ENCODE results near the gene SOWAHD.
"Not testable (repeated sequence)": the region's sequence is repeated elsewhere in the genome, so short reads cannot be mapped to it uniquely, and the experiment has no call there.

The SOWAHD gene

DNA sequence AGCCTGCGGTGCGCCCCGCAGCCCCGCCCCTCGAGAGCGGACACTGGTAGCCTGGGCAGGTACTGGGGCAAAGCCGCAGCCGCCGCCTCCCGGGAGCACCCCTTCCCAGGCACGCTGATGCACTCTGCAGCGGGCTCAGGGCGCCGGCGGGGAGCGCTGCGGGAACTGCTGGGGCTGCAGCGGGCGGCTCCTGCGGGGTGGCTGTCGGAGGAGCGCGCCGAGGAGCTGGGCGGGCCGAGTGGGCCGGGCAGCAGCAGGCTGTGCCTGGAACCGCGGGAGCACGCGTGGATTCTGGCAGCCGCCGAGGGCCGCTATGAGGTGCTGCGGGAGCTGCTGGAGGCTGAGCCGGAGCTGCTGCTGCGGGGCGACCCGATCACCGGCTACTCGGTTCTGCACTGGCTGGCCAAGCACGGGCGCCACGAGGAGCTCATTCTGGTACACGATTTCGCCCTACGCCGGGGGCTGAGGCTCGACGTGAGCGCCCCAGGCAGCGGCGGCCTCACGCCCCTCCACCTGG is 401 bp downstream of the SOWAHD start:
- no peak for DNase-seq (ENCODE audit: low read depth in 2 of 2)

DNA sequence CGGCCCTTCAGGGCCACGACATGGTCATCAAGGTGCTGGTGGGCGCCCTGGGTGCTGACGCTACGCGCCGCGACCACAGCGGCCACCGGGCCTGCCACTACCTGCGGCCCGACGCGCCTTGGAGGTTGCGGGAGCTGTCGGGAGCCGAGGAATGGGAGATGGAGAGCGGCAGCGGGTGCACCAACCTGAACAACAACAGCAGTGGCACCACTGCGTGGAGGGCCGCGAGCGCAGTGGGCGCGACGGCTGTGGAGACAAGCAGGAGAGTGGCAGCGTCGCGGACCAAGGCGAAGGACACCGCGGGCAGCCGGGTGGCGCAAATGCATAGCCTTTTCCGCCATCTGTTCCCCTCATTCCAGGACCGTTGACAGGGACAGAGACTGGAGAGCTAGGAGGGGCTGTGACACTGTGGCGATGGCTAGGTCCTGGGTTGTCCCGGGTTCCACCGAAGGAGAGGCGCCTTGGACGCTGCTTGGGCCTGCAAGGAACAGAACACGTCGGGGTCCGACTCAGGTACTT is 919 bp downstream of the SOWAHD start:
- no peak for DNase-seq (ENCODE audit: low read depth in 2 of 2)

DNA sequence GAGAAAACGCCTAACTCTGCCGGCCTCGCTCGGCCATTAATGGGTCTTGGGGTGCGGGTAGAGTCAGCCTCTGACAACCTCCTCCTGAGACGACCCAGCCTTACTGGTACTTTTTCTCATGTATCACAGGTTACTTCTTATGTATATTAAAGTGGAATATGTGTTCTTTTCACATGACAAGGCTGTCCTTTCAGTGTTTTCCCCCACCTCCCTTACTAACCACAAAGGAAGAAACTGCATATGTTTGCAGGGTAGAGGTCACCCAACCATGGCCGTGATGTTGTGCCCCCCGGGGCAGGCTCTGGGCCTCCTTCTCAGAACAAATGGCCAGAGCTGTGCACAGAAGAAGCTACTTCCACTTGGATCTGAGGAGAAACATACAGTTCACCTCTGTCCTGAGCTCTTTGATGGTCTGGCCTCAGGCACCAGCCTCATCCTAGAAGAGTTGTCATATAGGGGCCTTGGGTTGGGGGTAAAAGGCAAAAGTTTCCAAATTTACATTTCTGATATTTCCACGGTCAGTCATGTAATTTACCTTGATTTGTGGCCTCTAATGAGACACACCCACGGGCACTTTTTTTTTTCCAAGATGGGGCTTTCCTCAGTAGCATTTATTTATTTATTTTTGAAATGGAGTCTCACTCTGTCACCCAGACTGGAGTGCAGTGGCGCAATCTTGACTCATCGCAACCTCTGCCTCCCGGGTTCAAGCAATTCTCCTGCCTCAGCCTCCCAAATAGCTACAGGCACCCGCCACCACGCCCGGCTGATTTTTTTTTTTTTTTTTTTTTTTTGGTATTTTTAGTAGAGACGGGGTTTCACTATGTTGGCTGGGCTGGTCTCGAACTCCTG is 1.9 kb downstream of the SOWAHD start:
- no peak for DNase-seq (ENCODE audit: low read depth in 2 of 2)

DNA sequence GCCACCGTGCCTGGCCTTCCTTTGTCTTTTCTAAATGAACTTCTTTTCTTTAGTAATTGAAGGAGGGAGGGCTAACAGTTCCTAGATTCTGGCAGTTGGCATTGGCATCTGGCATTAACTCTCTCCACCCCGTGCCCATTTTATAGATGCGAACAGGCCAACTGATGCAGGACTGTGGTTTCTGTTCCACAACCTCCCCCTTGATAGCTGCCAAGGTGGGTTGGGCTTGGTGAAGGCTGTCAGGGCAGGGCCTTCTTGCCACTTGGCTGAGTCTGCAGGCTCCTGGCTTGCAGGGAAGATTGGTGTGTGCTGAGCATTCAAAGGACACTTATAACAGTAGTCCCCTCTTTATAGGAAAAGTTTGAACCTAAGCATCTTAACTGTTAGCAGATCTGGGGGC is 4.3 kb downstream of the SOWAHD start:
- no peak for DNase-seq (ENCODE audit: low read depth in 2 of 2)

DNA sequence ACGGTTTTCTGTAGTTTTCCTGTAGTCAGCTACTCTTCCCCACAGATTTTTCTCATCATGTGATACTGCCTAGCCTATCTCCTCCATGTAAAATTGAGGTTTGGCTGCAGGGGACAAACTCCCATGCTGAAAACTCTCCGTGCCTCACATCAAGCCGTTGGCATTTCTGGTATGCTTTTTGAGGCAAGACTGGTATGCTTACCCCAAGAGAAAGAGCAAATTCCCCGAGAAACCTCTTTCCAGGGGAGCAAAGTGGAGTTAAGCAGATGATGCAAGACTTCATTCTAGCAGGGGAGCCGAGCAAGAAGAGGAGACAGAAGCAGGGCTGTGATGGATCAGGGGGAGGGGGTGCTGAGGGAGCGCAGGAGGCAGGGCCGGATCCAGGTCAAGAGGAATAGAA is 4.8 kb downstream of the SOWAHD start:
- no peak for DNase-seq (ENCODE audit: low read depth in 2 of 2)

DNA sequence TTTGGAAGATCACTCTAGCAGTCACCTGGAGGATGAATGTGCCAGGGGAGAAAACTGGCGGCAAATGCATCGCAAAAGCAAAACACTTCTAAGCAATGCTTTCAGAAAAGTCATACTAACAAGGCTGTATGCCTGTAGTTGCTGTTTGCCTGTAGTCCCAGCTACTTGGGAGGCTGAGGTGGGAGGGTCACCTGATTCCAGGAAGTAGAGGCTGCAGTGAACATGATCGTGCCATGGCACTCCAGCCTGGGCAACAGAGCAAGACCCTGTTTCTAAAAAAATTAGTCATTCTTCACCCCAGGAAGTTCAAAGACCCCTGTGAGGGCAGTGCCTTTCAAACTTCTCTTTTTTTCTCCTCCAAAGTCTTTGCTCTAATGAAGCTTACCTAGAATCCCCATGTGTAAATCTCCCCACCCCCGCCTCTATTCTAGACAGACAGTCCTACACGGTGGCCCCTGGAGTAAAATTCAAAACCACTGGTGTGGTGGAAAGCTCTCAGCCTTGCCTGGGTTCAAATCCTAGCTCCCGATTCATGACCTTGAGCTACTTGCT is 5.5 kb downstream of the SOWAHD start:
- no peak for DNase-seq (ENCODE audit: low read depth in 2 of 2)

DNA sequence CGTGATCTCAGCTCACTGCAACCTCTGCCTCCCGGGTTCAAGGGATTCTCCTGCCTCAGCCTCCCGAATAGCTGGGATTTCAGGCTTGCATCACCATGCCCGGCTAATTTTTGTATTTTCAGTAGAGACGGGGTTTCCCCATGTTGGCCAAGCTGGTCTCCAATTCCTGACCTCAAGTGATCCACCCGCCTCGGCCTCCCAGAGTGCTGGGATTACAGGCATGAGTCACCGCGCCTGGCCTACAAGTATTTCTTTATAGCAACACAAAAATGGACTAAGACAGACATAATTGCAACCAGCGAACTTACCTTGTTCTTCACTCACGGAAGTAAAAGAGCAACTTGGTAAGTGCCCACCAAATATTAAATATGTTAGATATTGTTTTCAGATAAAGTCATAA is 10.0 kb downstream of the SOWAHD start:
- not testable (repeated sequence) for DNase-seq (ENCODE audit: low read depth in 2 of 2)

DNA sequence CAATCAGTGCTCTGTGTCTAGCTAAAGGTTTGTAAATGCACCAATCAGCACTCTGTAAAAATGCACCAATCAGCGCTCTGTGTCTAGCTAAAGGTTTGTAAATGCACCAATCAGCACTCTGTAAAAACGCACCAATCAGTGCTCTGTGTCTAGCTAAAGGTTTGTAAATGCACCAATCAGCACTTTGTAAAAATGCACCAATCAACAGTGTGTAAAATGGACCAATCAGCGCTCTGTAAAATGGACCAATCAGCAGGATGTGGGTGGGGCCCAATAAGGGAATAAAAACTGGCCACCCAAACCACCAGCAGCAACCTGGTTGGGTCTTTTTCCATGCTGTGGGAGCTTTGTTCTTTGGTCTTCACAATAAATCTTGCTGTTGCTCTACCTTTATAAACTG is 11.0 kb downstream of the SOWAHD start:
- not testable (repeated sequence) for DNase-seq (ENCODE audit: low read depth in 2 of 2)

DNA sequence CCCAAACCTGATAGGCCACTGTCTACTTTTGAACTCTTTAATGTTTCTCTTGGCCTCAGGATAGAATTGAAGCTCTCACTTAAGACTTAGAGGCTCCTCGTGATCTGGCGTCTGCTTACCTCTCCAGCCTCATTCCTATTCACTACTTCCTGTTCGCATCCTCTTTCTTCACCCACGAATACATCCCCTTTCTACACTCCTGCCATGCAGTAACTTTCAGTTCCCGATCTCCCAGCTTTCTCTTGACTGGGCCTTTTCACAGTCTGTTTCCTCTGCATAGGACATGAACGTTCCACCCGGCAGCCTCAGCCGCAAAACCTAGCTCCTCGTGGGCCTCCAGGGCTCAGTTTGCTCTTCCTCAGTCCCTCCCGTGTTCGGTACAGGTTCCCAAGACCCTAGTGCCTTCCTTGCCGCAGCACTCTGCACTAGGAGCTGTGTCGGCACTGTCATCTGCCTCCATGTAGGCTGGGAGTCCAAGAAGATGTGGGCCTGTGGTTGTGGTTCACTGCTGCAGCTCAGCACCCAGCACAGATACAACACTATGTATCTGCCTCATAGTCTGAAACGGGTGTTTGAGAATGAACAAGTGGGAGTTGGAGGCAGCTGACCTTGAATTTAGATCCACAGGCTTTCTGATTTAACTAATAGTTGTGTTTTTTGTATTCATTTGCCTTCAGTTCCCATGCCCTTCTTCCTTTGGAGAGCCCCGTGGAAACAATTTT is 17.3 kb downstream of the SOWAHD start:
- no peak for DNase-seq (ENCODE audit: low read depth in 2 of 2)

DNA sequence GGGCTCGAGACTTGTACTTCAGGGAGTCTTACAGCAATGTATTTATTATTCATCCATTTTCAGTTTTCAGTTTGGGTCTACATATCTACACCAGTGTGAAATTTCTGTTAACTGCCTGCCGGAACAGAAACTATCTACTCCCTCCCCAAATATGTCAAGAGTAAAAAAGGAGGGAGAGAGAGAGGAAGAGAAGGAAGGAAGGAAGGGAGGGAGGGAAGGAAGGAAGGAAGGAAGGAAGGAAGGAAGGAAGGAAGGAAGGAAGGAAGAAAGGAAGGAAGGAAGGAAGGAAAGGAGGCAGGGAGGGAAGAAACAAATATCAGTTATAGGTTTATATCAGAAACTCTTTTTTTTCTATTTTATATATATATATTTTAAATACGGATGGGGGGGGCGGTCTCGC is 20.4 kb downstream of the SOWAHD start:
- DNase-seq (ENCODE audit: low read depth in 2 of 2): no peak

DNA sequence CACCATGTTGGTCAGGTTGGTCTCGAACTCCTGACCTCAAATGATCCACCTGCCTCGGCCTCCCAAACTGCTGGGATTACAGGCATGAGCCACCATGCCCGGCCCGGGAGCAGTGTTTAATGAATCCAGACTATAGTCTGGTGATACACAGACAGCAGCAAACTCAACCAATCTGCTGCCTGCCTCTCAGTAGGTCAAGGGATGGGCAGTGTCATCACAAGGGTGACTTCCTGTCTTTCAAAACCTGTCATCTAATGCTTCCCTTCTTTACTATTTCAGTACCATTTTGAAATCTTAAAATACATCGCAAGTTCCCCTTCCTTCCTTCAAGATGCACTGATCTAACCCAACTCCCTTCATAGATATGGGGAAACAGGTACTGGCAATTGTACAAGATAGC is 24.6 kb downstream of the SOWAHD start:
- DNase-seq (ENCODE audit: low read depth in 2 of 2): no peak

DNA sequence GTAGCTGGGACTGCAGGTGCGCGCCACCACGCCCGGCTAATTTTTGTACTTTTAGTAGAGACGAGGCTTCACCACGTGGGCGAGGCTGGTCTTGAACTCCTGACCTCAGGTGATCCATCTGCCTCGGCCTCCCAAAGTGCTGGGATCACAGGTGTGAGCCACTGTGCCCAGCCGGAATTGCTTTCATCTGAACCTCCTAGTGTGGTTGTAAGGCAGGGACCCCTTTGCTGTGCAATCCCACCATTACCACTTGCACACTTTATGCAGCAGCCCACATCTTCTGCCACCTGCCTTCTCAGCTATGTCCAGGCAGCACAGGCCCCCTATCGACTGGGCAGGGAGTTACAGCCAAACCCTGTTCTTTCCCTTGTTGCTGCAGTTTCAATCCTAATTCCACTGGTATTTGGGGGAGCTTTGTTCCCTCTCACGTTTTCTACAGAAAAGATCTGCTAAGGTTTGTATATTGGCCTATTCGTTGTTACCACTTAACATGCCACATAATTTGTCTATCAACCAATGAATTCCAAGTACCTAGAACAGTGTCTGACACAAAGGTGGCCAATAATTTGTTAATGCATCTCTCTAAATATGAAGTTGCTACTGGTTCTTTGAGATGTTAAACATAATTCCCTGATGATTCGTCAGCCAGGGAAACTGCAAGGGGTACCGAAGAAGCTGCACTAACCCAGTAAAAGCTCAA is 26.5 kb downstream of the SOWAHD start:
- no peak for DNase-seq (ENCODE audit: low read depth in 2 of 2)

DNA sequence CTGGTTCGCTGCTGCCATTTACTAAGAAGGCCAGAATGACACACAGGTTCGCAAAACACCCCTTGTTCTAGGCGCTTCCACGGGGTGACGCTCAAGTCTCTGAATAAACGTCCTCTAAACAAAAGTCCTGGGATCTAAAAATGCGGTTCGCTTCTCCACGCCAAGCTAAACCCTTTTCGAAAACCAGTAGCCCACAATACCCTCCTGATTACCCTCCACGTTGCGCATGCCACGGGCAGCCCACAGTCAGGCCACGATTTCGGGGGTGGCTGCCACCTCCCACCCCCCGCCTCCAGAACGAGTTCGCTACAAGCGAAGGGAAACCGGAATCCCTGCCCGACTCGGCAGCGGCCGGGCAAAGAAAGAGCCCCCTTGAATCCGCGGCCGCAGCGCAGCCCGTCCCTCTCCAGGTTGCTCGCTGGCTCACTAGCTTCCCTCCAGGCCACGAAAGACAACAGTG is 32.6 kb downstream of the SOWAHD start:
- peak; percentile 16 to 35 for DNase-seq (ENCODE audit: low read depth in 2 of 2)

DNA sequence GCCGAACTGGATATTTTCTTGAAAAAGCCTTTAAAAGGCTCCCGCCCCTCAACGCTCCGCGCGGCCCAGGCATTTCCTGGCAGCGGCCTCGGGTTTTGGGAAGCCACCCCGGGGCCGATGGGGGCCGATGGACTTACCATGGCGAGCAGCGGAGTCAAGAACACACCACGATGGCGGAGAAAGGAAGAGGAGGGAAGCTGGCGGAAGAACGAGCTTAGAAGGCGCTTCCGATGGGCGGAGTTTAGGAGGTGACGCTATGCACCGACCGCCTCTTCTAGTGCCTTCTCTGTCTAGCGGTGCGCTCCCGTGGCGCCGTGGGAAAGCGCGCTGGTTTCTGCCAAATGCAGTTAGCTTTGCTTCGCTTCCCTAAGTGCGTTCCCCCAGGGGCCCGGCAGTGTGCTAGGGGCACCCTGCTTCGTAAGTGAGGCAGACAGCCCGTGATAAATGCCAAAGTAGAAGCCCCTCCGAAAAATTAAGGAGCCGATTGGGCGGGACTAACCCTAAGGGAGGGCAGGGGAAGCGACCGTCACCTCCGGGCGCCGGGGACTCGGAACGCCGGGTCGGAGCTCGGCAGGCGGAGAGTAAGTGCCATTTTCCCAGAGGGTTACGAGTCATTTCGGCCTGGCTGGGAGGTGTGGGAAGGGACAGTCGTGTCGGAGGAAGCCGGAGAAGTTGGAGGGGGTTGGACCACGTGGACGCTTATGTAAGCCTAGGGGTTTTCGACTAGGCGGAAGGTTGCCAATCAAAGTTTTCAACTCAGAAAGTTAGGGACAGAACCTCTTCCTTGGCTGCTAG is 33.2 kb downstream of the SOWAHD start, which contains the start of gene RPL39:
Gene RPL39 (minus strand): TSS at position 194 of the 795 bp plus-strand sequence. CDS start 54 bp downstream, at position 140.
- DNase-seq (ENCODE audit: low read depth in 2 of 2): peak; percentile 57 to 60

DNA sequence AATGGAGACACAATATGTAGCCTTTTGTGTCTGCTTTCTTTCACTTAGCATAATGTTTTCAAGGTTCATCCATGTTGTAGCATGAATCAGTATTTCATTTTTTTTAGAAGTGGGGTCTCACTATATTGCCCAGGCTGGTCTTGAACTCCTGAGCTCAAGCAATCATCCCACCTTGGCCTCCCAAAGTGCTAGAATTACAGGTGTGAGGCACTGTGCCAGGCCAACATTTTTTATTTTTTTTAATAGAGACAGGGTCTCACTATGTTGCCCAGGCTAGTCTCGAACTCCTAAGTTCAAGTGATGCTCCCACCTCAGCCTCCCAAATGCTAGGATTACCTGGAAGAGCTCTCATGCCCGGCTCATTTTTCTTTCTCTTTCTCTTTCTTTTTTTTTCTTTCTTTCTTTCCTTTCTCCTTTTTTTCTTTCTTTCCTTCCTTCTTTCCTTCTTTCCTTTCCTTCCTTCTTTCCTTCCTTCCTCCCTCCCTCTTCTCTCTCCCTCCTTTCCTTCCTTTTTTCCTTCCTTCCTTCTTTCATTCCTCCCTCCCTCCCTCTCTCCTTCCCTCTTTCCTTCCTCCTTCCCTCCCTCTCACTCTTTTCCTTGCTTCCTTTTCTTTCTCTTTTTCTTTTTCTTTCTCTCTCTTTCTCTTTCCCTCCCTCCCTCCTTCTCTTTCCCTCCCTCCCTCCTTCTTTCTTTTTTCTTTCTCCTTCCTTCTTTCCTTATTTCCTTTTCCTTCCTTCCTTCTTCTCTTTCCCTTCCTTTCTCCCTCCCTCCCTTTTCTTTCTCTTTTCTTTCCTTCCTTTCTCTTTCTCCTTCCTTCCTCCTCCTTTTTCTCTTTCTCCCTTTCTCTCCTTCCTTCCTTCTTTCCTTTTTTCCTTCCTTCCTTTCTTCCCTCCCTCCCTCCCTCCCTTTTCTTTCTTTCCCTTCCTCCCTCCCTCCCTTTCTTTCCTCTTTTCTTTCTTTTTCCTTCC is 43.1 kb downstream of the SOWAHD start:
- DNase-seq (ENCODE audit: low read depth in 2 of 2): no peak

DNA sequence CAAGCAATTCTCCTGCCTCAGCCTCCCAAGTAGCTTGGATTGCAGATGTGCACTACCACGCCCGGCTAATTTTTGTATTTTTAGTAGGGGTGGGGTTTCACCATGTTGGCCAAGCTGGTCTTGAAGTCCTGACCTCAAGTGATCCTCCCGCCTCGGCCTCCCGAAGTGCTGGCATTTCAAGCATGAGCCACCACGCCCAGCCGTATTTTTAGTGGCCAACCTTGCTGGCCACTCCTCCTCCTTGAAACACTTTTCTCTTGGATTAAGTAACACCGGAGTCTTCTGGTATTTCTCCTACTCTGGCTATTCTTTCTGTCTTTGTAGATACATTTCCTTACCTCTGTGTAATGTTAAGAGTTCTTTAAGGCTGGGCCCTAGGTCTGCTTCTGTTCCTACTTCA is 44.2 kb downstream of the SOWAHD start:
- DNase-seq (ENCODE audit: low read depth in 2 of 2): no peak

DNA sequence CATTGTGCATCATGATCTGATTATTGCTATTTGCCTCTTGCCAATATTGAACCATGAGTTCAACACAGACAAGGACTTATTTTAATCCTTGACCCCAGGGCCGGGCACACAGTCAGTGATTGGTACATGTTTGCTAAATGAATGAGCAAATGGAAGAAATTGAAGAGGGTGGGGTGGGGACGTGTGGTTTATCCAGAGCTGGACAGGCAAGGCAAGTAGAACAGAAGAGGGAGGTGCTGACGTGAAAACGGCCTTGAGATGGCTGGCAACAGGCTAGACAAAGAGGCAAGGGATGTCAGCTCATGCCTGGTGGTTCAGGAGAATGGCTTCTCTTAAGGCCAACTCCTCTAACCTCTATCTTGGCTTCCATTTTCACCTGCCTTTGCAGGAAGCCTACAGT is 50.1 kb downstream of the SOWAHD start:
- not testable (repeated sequence) for DNase-seq (ENCODE audit: low read depth in 2 of 2)

DNA sequence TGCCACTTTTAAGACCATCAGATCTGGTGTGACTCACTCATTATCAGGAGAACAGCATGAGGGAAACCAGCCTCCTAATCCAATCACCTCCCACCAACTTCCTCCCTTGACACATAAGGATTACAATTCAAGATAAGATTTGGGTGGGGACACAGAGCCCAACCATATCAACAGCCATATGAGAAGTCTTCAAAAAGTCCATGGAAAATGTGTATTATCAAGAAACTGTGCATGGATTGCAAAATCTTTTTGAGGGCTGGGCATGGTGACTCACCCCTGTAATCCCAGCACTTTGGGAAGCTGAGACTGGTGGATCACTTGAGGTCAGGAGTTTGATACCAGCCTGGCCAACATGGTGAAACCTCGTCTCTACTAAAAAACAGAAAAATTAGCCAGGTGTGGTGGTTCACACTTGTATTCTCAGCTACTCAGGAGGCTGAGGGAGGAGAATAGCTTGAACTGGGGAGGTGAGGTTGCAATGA is 50.8 kb downstream of the SOWAHD start:
- no peak for DNase-seq (ENCODE audit: low read depth in 2 of 2)

Measured in stimulated activated CD8-positive, alpha-beta memory T cell treated with anti-CD3 and anti-CD28 coated beads, Interleukin-15, amount 100 ng/mL, for 4 hours (primary cell).